NCI-H2029 treated with DMSO at 0.1 percent for 48 hours (cell line): Measurements from ENCODE around the gene AFF1.

Source experiments
- DNase-seq: peaks from one replicate; lab custom pipeline; 2025; lab: John Stamatoyannopoulos, UW

Gene AFF1

DNA sequence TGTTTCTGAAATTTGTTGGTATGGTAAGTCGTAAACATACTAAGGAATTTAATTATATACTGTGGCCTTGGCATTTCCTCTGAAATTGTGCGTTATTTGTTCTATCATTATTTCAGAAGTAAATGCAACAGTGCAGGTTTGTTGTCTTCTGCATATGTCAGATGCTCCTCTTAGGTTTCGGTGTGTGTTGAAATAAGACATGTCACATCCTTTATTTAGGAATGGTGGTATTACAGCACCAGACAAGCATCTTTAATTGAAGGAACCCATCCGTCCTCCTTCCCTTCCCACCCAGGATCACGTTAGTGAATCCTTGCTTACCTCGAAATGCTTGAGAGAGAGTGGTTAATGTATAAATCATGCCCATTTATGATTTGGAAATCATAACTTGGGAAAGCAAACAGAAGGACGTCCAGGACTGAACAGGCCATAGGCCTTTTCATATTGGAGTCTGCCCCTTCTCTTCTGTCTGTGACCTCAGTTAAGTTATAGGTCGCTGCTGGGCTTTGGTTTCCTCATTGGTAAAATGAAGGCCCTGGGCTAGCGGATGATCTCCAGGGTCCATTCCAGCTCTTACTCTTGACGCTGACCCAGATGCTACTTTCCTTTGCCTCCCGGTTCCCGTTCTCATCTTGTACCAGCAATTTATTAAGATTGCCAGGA is 151.5 kb downstream of the AFF1 start:
- DNase-seq = no peak

DNA sequence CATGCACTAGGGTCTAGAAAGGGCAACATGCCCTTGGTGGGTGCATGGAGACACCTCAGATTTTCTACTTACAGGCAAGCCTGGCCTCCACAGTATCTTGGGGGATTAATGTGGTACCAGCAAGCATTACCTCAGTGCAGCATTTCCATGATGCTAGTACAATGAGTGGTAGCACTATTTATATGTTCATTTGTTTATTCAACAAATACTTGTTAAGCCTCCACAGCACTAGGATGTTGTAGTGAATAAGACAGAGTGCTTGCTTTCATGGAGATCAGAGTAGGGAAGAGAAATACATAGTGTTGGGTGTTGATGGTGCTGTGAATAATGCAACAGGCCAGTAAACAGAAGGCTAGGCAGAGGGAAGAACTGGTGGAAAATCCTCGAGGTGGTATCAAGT is 152.2 kb downstream of the AFF1 start:
- no peak for DNase-seq

GRCh38 chr4:87087420-87087819 is 152.6 kb downstream of the AFF1 start:
- DNase-seq = no peak

DNA sequence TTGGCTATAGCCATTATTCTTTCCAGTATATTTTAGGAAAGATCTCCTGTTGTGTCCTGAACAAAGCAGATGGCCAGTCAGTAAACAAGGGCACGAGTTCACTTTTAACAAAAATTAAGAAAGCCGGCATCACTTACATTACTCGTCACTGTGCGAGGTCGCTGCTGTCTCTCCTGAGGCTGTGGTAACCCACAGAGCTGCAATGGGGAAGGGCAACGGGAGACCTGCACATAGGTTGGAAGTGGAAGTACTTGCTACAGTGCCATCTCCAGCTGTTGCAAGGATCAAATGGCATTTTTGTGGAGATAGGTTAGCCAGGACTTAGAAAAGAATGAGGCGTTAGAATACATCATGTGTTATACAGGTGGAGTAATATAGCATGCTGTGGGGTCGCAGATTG is 153.4 kb downstream of the AFF1 start:
- DNase-seq = no peak

DNA sequence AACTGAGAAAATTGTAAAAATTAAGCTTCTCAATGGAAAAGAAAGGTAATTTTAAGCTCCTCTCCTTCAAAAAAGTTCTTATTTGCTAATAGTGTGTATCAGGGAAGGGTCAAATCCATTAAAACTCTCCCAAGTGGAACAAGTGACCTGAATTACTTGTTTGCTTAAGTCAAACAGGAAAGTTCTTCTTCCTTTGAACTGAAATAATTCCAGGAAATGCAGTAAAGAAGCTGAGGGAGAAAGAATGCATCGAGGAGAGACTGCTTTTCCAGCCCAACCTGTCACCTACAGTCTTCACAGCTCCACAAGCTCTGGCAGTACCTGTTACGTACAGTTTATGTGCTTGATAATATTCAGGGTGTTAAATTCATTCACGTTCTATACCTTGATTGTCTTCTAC is 154.6 kb downstream of the AFF1 start:
- no peak for DNase-seq

GRCh38 chr4:87090305-87090704 is 155.5 kb downstream of the AFF1 start:
- DNase-seq = no peak

- DNase-seq = peak; percentile 36
These were observed 157.8 kb downstream of the AFF1 start for GRCh38 chr4:87092389-87093141.

GRCh38 chr4:87093443-87094123 is 158.8 kb downstream of the AFF1 start:
- peak; percentile 40 for DNase-seq

- DNase-seq = no peak
These were observed 162.3 kb downstream of the AFF1 start for GRCh38 chr4:87097075-87097474.

GRCh38 chr4:87100168-87100567 is 165.4 kb downstream of the AFF1 start:
- no peak for DNase-seq

- no peak for DNase-seq
These were observed 166.9 kb downstream of the AFF1 start for GRCh38 chr4:87101543-87102199.

DNA sequence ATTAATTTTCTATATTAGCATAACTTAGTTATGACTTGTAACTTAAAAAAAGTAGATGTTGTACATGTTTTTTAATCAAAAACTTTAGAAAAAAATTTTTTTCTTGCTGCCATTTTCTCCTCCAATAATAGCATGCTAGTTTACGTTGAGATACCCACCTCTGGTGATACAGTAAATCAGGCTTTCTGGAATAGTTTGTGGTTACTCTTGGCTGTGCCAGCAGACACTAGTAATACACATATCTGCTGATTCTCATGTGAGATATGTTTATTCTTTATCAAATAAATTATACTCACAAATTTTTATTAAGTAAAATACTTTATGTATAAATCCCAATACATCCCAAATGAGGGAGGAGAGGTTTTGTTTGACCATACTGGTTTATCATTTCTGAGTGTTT is 168.3 kb downstream of the AFF1 start:
- DNase-seq = no peak

- DNase-seq = no peak
These were observed 168.9 kb downstream of the AFF1 start for GRCh38 chr4:87103691-87104187.

GRCh38 chr4:87105101-87105845 is 170.5 kb downstream of the AFF1 start:
- DNase-seq = no peak

GRCh38 chr4:87108142-87108546 is 173.3 kb downstream of the AFF1 start:
- DNase-seq = no peak

DNA sequence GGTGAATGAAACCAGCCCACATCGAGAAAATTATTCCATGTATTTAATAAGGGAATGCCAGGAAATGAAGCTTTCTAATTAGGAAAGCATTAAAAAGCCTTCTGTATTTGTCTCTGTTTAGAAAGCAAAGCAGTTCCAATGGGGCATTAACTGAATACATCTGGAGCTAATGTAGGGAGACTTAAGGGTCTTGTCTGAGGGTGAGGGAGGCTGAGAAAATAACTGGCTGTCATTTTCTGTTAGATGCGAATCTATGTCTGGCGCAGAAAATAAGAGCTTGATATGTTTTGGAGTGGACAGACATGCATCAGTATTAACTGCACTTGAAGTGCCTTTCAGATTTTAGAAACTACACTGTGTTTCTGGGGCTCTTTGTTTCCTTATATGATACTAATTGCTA is 174.3 kb downstream of the AFF1 start:
- no peak for DNase-seq

- no peak for DNase-seq
These were observed 175.1 kb downstream of the AFF1 start for GRCh38 chr4:87109945-87110344.

DNA sequence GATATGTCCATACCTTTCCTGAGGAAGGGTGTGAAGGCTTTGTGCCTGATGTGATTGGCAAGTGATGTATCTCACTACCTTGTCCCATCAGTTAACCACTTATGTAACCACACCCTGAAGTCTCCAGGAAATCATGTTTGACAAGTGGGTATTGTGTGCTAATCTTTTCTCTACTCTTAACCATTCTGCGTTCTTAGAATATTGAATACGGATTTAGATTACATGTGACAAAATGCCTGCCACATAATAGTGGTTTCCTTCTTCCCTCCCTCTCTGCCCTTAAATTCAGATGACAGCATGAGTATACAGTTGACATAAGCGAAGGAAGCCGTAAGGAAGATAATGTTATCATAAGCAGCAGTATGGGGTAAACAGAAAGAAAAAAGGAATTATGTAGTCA is 177.3 kb downstream of the AFF1 start:
- no peak for DNase-seq

DNA sequence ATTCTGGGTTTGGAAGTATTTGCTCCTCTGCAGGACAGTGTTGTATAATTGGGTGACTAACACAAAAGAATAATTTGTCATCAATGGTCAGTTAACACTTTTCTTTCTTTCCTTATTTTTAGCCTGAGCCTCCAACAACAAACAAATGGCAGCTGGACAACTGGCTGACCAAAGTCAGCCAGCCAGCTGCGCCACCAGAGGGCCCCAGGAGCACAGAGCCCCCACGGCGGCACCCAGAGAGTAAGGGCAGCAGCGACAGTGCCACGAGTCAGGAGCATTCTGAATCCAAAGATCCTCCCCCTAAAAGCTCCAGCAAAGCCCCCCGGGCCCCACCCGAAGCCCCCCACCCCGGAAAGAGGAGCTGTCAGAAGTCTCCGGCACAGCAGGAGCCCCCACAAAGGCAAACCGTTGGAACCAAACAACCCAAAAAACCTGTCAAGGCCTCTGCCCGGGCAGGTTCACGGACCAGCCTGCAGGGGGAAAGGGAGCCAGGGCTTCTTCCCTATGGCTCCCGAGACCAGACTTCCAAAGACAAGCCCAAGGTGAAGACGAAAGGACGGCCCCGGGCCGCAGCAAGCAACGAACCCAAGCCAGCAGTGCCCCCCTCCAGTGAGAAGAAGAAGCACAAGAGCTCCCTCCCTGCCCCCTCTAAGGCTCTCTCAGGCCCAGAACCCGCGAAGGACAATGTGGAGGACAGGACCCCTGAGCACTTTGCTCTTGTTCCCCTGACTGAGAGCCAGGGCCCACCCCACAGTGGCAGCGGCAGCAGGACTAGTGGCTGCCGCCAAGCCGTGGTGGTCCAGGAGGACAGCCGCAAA is 179.6 kb downstream of the AFF1 start:
- DNase-seq = no peak

- no peak for DNase-seq
These were observed 181.4 kb downstream of the AFF1 start for GRCh38 chr4:87116231-87116630.
